ENCODE measurements around the gene ATF1. TPM values are rescaled to one million over a fixed set of nuclear protein-coding genes. Genes with fewer than 3 reads are reported as not detected.

ATF1 gene
- total and polyA plus RNA-seq, 10 of the 15 experiments (the other 5 are each of a cell fraction or from before 2014, with no cell fraction given): 15.4 to 92.0 (median 33.6) TPM

DNA sequence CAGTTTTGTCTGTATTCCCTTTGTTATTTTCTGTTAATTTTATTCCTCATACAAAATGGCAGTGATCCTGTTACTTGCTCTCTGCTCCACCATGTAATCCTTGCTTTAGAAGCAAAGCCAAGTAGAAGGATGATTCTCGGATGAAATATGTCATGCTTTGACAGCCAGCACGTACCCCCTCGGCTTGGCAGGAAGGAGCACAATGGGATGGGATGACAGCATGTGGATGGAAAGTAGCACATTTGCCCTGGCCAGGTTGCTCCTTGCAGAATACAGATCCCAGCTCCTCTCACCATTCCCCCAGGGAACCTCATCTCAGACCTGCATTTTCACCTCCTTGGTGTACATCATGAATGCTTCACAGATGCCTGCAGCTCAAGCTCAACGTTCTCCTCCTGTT, 35.1 kb upstream of the ATF1 start (continued):
- TF ChIP-seq, protein P1, sequence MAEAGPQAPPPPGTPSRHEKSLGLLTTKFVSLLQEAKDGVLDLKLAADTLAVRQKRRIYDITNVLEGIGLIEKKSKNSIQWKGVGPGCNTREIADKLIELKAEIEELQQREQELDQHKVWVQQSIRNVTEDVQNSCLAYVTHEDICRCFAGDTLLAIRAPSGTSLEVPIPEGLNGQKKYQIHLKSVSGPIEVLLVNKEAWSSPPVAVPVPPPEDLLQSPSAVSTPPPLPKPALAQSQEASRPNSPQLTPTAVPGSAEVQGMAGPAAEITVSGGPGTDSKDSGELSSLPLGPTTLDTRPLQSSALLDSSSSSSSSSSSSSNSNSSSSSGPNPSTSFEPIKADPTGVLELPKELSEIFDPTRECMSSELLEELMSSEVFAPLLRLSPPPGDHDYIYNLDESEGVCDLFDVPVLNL (IDR thresholded peaks at IDR 0.05; ENCODE audit: low read depth, low read length): no peak

DNA sequence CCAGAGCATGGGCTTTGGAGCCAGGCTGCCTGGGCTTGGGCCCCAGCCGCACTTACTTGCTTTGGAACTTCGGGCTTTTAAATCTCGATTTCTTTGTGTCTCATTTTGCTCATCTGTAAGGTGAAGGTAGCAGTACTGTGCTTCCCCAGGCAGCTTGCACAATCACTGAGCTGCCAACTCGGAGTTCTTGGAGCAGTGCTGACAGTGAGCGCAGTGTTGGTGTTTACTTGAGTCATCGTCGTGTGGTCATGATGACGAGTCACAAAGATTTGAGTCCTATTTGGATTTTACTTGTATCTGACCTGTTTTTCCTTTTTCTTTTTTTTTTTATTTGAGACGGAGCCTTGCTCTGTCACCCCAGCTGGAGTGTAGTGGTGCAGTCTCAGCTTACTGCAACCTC, 31.3 kb upstream of the ATF1 start:
- no peaks in the 10 kb centered on the region for H3K9me3 ChIP-seq (replicated peaks; ENCODE audit: control insufficient read depth, insufficient read depth, low read length)
- in situ Hi-C loops (cut with MboI) (no loop called here), intact Hi-C loops (cut with micrococcal nuclease; ENCODE audit: unreplicated experiment) (no loop called here)
- H3K27me3 ChIP-seq (replicated peaks in 1 of 2; ENCODE audit: control insufficient read depth in 2 of 2, insufficient read depth in 2 of 2, low read length in 1 of 2): no peaks in the 10 kb centered on the region
- no TSS peak for BruUV-seq (replicated peaks)
- ATAC-seq (no peak), DNase-seq (ENCODE audit: low read depth, low spot score) (no peak), FAIRE-seq (no peak)
- peaks cover 7 to 41% of the 10 kb centered on the region in 2 experiments for H3K36me3 ChIP-seq (ENCODE audit: control insufficient read depth in 2 of 2, insufficient read depth in 2 of 2, low read length in 1 of 2)
- H3K4me1 ChIP-seq (ENCODE audit: control insufficient read depth, insufficient read depth, low read length): no peaks in the 10 kb centered on the region
- no peak overlapping the region for H3K27ac ChIP-seq (ENCODE audit: control insufficient read depth, insufficient read depth)
- POLR2A ChIA-PET: interaction anchor here (0.5 kb wide), 1 partner anchor 187 kb away, joined by 3 read pairs; no protein-coding TSS in a partner anchor
- no peak overlapping the region for H2AFZ ChIP-seq (ENCODE audit: control insufficient read depth, low read depth, low read length)
- SMC1A ChIA-PET (ENCODE audit: uncharacterized antibody, unreplicated experiment): no interaction called here
- no peak overlapping the region for H3K4me3 ChIP-seq
- 84% methylated on average over 8 of the region's 9 CpGs for WGBS (ENCODE audit: insufficient coverage, insufficient replicate concordance, low lambda C conversion rate, missing lambda C conversion rate)
- no peaks in the 10 kb centered on the region for H3K79me2 ChIP-seq (ENCODE audit: control insufficient read depth, insufficient read depth, low read length)
- H3K4me2 ChIP-seq (ENCODE audit: control insufficient read depth, insufficient read depth): no peak overlapping the region
- H3K9ac ChIP-seq (ENCODE audit: control insufficient read depth, insufficient read depth, low read length): no peak overlapping the region
- CTCF ChIA-PET: interaction anchor here (0.7 kb wide), 1 partner anchor 226 kb away, joined by 3 read pairs; no protein-coding TSS in a partner anchor
- H4K20me1 ChIP-seq (ENCODE audit: control insufficient read depth, insufficient read depth): no peaks in the 10 kb centered on the region
- RAD21 ChIA-PET (ENCODE audit: unreplicated experiment): no interaction called here
- TF ChIP-seq NFXL1 (IDR thresholded peaks at IDR 0.05; ENCODE audit: borderline replicate concordance) (no peak), RCOR1 (conservative IDR thresholded peaks at IDR 0.05; ENCODE audit: low read depth, low read length) (no peak), FOXK2 (IDR thresholded peaks at IDR 0.05) (no peak), IKZF1 (conservative IDR thresholded peaks at IDR 0.05) (no peak), FOXM1 (IDR thresholded peaks at IDR 0.05; ENCODE audit: low read depth, low read length) (no peak), CBX3 (IDR thresholded peaks at IDR 0.05; ENCODE audit: borderline replicate concordance, low read depth) (no peak), RELA (IDR thresholded peaks at IDR 0.05; ENCODE audit: borderline replicate concordance, partially characterized antibody) (no peak), SIN3A (IDR thresholded peaks at IDR 0.05; ENCODE audit: low read depth, low read length) (no peak), NR2C2 (IDR thresholded peaks at IDR 0.05; ENCODE audit: borderline replicate concordance, control insufficient read depth, insufficient read length, low read depth) (no peak), POLR2A (IDR thresholded peaks at IDR 0.05; ENCODE audit: low read depth, low read length) (no peak), BMI1 (IDR thresholded peaks at IDR 0.05; ENCODE audit: borderline replicate concordance) (no peak), SREBF1 (IDR thresholded peaks at IDR 0.05; ENCODE audit: low read length) (no peak), BHLHE40 (IDR thresholded peaks at IDR 0.05; ENCODE audit: borderline replicate concordance in 1 of 2, low read depth in 2 of 2, low read length in 1 of 2) (no peak)
- TF ChIP-seq, protein P2, sequence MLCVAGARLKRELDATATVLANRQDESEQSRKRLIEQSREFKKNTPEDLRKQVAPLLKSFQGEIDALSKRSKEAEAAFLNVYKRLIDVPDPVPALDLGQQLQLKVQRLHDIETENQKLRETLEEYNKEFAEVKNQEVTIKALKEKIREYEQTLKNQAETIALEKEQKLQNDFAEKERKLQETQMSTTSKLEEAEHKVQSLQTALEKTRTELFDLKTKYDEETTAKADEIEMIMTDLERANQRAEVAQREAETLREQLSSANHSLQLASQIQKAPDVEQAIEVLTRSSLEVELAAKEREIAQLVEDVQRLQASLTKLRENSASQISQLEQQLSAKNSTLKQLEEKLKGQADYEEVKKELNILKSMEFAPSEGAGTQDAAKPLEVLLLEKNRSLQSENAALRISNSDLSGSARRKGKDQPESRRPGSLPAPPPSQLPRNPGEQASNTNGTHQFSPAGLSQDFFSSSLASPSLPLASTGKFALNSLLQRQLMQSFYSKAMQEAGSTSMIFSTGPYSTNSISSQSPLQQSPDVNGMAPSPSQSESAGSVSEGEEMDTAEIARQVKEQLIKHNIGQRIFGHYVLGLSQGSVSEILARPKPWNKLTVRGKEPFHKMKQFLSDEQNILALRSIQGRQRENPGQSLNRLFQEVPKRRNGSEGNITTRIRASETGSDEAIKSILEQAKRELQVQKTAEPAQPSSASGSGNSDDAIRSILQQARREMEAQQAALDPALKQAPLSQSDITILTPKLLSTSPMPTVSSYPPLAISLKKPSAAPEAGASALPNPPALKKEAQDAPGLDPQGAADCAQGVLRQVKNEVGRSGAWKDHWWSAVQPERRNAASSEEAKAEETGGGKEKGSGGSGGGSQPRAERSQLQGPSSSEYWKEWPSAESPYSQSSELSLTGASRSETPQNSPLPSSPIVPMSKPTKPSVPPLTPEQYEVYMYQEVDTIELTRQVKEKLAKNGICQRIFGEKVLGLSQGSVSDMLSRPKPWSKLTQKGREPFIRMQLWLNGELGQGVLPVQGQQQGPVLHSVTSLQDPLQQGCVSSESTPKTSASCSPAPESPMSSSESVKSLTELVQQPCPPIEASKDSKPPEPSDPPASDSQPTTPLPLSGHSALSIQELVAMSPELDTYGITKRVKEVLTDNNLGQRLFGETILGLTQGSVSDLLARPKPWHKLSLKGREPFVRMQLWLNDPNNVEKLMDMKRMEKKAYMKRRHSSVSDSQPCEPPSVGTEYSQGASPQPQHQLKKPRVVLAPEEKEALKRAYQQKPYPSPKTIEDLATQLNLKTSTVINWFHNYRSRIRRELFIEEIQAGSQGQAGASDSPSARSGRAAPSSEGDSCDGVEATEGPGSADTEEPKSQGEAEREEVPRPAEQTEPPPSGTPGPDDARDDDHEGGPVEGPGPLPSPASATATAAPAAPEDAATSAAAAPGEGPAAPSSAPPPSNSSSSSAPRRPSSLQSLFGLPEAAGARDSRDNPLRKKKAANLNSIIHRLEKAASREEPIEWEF (IDR thresholded peaks at IDR 0.05; ENCODE audit: insufficient replicate concordance, low read depth, low read length): no peak
- TF ChIP-seq, protein P3, sequence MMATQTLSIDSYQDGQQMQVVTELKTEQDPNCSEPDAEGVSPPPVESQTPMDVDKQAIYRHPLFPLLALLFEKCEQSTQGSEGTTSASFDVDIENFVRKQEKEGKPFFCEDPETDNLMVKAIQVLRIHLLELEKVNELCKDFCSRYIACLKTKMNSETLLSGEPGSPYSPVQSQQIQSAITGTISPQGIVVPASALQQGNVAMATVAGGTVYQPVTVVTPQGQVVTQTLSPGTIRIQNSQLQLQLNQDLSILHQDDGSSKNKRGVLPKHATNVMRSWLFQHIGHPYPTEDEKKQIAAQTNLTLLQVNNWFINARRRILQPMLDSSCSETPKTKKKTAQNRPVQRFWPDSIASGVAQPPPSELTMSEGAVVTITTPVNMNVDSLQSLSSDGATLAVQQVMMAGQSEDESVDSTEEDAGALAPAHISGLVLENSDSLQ (IDR thresholded peaks at IDR 0.05): no peak
- TF ChIP-seq, protein P4, sequence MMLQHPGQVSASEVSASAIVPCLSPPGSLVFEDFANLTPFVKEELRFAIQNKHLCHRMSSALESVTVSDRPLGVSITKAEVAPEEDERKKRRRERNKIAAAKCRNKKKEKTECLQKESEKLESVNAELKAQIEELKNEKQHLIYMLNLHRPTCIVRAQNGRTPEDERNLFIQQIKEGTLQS (IDR thresholded peaks at IDR 0.05; ENCODE audit: borderline replicate concordance, extremely low read depth, low read depth, low read length): no peak

Measured in GM12878 (cell line).